Naive thymus-derived CD4-positive, alpha-beta T cell (primary cell): ENCODE results near the gene PLEKHA4. TPM values are rescaled to one million over a fixed set of nuclear protein-coding genes. Genes with fewer than 3 reads are reported as not detected.
"Not testable (repeated sequence)": the region's sequence is repeated elsewhere in the genome, so short reads cannot be mapped to it uniquely, and the experiment has no call there.

Source experiments
- ATAC-seq: fragments of 150-1000 bp; cut with Tn5 transposase; 2 replicates; pipeline ENCODE4 v1.10.0; 2021; ENCODE audit warnings: mild to moderate bottlenecking, moderate library complexity
- CTCF ChIA-PET: fragments of 350-600 bp; sonication (Branson Sonifier 250); formaldehyde crosslinking; loops from one replicate; lab custom pipeline; 2021; ENCODE audit warnings: antibody characterized with exemption; lab: Charles Lee
- POLR2A ChIA-PET: fragments of 350-600 bp; sonication (Branson Sonifier 250); formaldehyde crosslinking; loops from one replicate; lab custom pipeline; 2021; ENCODE audit warnings: antibody characterized with exemption, inconsistent platforms; lab: Charles Lee
- DNase-seq, 9 donors: peaks; one replicate each; pipeline versions ENCODE4 v3.0.0 to v3.0.0-alpha.2; 2020 to 2022; ENCODE audit warnings: mixed read lengths in 1 of 9
- H3K27ac ChIP-seq: one replicate; pipeline ENCODE4 v1.7.0; 2013; ENCODE audit warnings: mild to moderate bottlenecking, low read depth, low read length, moderate library complexity
- H3K27me3 ChIP-seq, 2 donors: one replicate each; pipeline ENCODE4 v1.7.0; 2013; ENCODE audit warnings: low read length in 2 of 2, mild to moderate bottlenecking in 2 of 2, moderate library complexity in 2 of 2; ENCODE audit not compliant: control insufficient read depth in 2 of 2, insufficient read depth in 2 of 2
- H3K36me3 ChIP-seq, 3 experiments: 1 replicate in 2 of 3; 2 replicates in 1 of 3; pipeline ENCODE4 v1.7.0; 2013; ENCODE audit warnings: low read length in 3 of 3, mild to moderate bottlenecking in 3 of 3, moderate library complexity in 1 of 3; ENCODE audit not compliant: insufficient read depth in 3 of 3, control insufficient read depth in 2 of 3
- H3K4me1 ChIP-seq, 2 donors: one replicate each; pipeline ENCODE4 v1.7.0; 2013; ENCODE audit warnings: low read length in 2 of 2, mild to moderate bottlenecking in 2 of 2, moderate library complexity in 1 of 2; ENCODE audit not compliant: control insufficient read depth in 2 of 2, insufficient read depth in 2 of 2
- H3K4me3 ChIP-seq: 2 replicates; pipeline ENCODE4 v1.7.0; 2013; ENCODE audit warnings: mild to moderate bottlenecking, low read length
- H3K9me3 ChIP-seq, 3 experiments: 1 replicate in 2 of 3; 2 replicates in 1 of 3; pipeline ENCODE4 v1.7.0; 2013; ENCODE audit warnings: low read length in 3 of 3; ENCODE audit not compliant: control insufficient read depth in 2 of 3
- H3K27ac Mint-ChIP-seq, 9 donors: one replicate each; pipeline ENCODE4 v1.8.0; 2020 to 2022; ENCODE audit warnings: mixed read lengths in 9 of 9, mild to moderate bottlenecking in 8 of 9, moderate library complexity in 5 of 9, inconsistent platforms in 2 of 9
- H3K27me3 Mint-ChIP-seq, 5 donors: one replicate each; pipeline ENCODE4 v1.8.0; 2021 to 2022; ENCODE audit warnings: mixed read lengths in 5 of 5, mild to moderate bottlenecking in 1 of 5
- H3K36me3 Mint-ChIP-seq, 5 donors: one replicate each; pipeline ENCODE4 v1.8.0; 2020 to 2022; ENCODE audit warnings: mixed read lengths in 5 of 5, mild to moderate bottlenecking in 3 of 5, inconsistent platforms in 1 of 5
- H3K4me1 Mint-ChIP-seq, 7 donors: one replicate each; pipeline ENCODE4 v1.8.0; 2020 to 2022; ENCODE audit warnings: mixed read lengths in 7 of 7, mild to moderate bottlenecking in 3 of 7, inconsistent platforms in 1 of 7
- H3K4me3 Mint-ChIP-seq, 10 donors: one replicate each; pipeline ENCODE4 v1.8.0; 2020 to 2022; ENCODE audit warnings: mild to moderate bottlenecking in 10 of 10, mixed read lengths in 10 of 10, moderate library complexity in 6 of 10, inconsistent platforms in 2 of 10
- H3K9me3 Mint-ChIP-seq, 11 donors: one replicate each; pipeline ENCODE4 v1.8.0; 2020 to 2022; ENCODE audit warnings: mixed read lengths in 11 of 11, mild to moderate bottlenecking in 4 of 11, inconsistent platforms in 1 of 11, moderate library complexity in 1 of 11
- intact Hi-C, 2 donors: fragments of 100-400 bp; cut with micrococcal nuclease; formaldehyde crosslinking; loops; one replicate each; pipeline ENCODE4 v1.15.1; 2023
- polyA plus RNA-seq, 2 donors: library from polyadenylated mRNA; unstranded; fragments of 300-500 nt; fragmentation: Illumina TruSeq; gene quantifications; one replicate each; pipeline ENCODE4 v1.2.3, GENCODE V29; 2021
- total RNA-seq, 6 experiments: library from RNA in 5 of 6; stranded (reverse) in 5 of 6; gene quantifications; 1 replicate in 5 of 6; 2 replicates in 1 of 6; pipeline ENCODE4 v1.2.3 and lab custom pipeline; 2021 to 2026

The PLEKHA4 gene
- total and polyA plus RNA-seq, 7 experiments from 2014 or later, result 2.1 to 7.4 (median 4.0) TPM

DNA sequence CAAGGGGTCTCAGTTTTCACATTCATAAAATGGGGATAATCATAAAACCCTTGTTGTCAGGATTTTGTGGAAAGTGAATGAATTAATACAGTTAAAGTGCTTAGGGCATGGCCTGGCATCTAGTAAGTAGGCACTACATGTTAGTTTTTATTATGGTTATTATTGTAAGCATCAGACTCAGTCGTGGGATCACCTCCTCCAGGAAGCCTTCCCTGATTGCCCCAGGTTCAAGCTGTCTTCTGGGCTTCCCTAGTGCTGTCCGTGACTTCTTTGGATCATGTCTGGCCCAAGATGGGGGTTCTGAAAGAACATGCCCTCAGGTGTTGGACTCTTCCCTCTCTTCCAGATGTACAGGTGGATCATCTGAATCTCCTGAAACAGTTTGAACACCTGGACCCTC lies 42.4 kb upstream of the PLEKHA4 start:
- Mint-ChIP-seq H3K27ac (no peak overlapping the region), H3K36me3 (peaks cover 0 to 52% (median 31%) of the 10 kb centered on the region in 5 donors), H3K4me1 (peaks cover 0 to 7% (median 0%) of the 10 kb centered on the region in 7 donors), H3K4me3 (no peak overlapping the region), H3K9me3 (no peaks in the 10 kb centered on the region), H3K27me3 (no peaks in the 10 kb centered on the region)
- intact Hi-C loops, result no loop called here
- Histone ChIP-seq H3K4me3 (no peak overlapping the region), H3K9me3 (no peaks in the 10 kb centered on the region), H3K4me1 (no peaks in the 10 kb centered on the region), H3K27me3 (no peaks in the 10 kb centered on the region), H3K27ac (no peak overlapping the region), H3K36me3 (peaks cover 5 to 85% (median 28%) of the 10 kb centered on the region in 3 experiments)
- ChIA-PET CTCF (interaction anchor here (0.6 kb wide), 2 partner anchors 10 to 107 kb away, joined by 5 read pairs; no protein-coding TSS in a partner anchor), POLR2A (interaction anchor here (1.0 kb wide), 1 partner anchor 9 kb away, joined by 4 read pairs; no protein-coding TSS in a partner anchor)
- ATAC-seq (no peak), DNase-seq (no peak)

DNA sequence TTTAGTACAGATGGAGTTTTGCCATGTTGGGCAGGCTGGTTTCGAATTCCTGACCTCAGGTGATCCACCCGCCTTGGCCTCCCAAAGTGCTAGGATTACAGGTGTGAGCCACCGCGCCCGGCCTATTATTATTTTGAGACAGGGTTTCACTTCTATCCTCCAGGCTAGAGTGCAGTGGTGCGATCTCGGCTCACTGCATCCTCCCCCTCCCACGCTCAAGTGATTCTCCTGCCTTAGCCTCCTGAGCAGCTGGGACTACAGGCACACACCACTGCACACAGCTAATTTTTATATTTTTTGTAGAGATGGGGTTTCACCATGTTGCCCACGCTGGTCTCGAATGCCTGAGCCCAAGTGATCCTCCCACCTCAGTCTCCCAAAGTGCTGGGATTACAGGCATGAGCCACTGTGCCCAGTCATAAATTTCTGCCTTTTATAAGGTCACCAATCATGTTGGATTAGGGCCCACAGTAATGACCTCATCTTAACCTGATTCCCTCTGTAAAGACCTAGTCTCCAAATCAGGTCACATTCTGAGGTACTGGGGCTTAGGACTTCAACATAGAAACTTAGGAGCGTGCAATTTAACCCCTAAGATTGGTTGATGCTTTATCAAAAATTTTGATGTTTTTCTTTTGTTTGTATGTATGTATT lies 41.1 kb upstream of the PLEKHA4 start:
- H3K27me3 Mint-ChIP-seq, result not testable (repeated sequence)
- H3K36me3 ChIP-seq, result peaks cover 9 to 91% (median 30%) of the 10 kb centered on the region in 3 experiments

DNA sequence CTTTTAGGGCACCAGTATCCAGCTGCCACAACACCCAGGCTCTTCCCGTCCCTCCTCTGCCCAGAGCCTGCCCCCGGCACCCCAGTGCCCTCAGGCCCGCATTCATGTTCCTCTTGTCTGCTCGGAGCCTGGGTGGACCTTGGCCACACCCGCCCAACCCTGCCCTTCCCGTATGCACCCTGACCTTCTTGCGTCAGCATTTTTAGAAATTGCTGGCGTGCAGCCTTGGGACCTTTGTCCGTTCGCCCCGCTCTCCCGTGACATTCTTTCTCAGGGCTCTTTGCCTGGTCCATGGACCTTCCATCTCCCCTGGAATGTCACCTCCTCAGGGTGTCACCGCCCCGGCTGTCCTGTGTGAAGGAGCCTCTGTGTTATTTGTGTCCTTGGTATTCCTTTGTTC lies 39.3 kb upstream of the PLEKHA4 start:
- peaks cover 0 to 48% (median 22%) of the 10 kb centered on the region in 5 donors for H3K36me3 Mint-ChIP-seq
- no peaks in the 10 kb centered on the region for H3K27me3 Mint-ChIP-seq
- H3K9me3 ChIP-seq, result no peaks in the 10 kb centered on the region
- POLR2A ChIA-PET, result no interaction called here
- H3K4me1 Mint-ChIP-seq, result peaks cover 0 to 9% (median 1%) of the 10 kb centered on the region in 7 donors
- no peak overlapping the region for H3K4me3 Mint-ChIP-seq
- no peaks in the 10 kb centered on the region for H3K27me3 ChIP-seq
- no peaks in the 10 kb centered on the region for H3K9me3 Mint-ChIP-seq
- no peak overlapping the region for H3K27ac Mint-ChIP-seq
- peak; percentile 40 for ATAC-seq
- intact Hi-C loops, result no loop called here
- H3K4me3 ChIP-seq, result no peak overlapping the region
- CTCF ChIA-PET, result no interaction called here
- no peak for DNase-seq
- no peak overlapping the region for H3K27ac ChIP-seq
- H3K36me3 ChIP-seq, result peaks cover 9 to 81% (median 22%) of the 10 kb centered on the region in 3 experiments
- H3K4me1 ChIP-seq, result no peaks in the 10 kb centered on the region

More for the DNA sequence above, 41.1 kb upstream of the PLEKHA4 start:
- DNase-seq, H3K4me1 ChIP-seq, CTCF ChIA-PET, H3K4me3 ChIP-seq, H3K27ac ChIP-seq, H3K27ac Mint-ChIP-seq, H3K4me3 Mint-ChIP-seq, intact Hi-C loops, H3K9me3 Mint-ChIP-seq, H3K9me3 ChIP-seq, ATAC-seq, H3K27me3 ChIP-seq, H3K4me1 Mint-ChIP-seq: not testable (repeated sequence)
- H3K36me3 Mint-ChIP-seq, result peaks cover 0 to 60% (median 33%) of the 10 kb centered on the region in 5 donors
- POLR2A ChIA-PET, result interaction anchor here (0.6 kb wide), 1 partner anchor 49 kb away, joined by 3 read pairs; no protein-coding TSS in a partner anchor

DNA sequence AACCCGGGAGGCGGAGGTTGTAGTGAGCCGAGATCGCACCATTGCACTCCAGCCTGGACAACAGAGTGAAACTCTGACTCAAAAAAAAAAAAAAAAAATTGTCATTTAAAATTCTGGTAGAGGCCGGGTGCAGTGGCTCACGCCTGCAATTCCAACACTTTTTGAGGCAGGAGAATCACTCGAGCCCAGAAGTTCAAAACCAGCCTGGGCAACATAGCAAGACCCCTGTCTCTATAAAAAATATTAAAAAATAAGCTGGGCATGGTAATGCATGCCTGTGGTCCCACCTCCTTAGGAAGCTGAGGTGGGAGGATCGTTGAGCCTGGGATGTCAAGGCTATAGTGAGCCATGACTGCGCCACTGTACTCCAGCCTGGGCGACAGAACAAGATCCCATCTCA lies 37.9 kb upstream of the PLEKHA4 start:
- Histone ChIP-seq H3K36me3 (peaks cover 9 to 71% (median 14%) of the 10 kb centered on the region in 3 experiments), H3K4me3 (no peak overlapping the region), H3K9me3 (no peaks in the 10 kb centered on the region), H3K4me1 (peaks cover 5% of the 10 kb centered on the region in 2 donors), H3K27me3 (no peaks in the 10 kb centered on the region), H3K27ac (no peak overlapping the region)
- Mint-ChIP-seq H3K9me3 (no peaks in the 10 kb centered on the region), H3K36me3 (peaks cover 0 to 46% (median 21%) of the 10 kb centered on the region in 5 donors), H3K4me3 (no peak overlapping the region), H3K27ac (no peak overlapping the region), H3K27me3 (no peaks in the 10 kb centered on the region), H3K4me1 (peaks cover under 1 to 20% (median 12%) of the 10 kb centered on the region in 7 donors)
- CTCF ChIA-PET, result no interaction called here
- POLR2A ChIA-PET, result interaction anchor here (0.8 to 1.3 kb wide), 2 partner anchors 10 to 576 kb away, joined by 3 read pairs; no protein-coding TSS in a partner anchor
- ATAC-seq (no peak), DNase-seq (no peak)
- intact Hi-C loops, result no loop called here

DNA sequence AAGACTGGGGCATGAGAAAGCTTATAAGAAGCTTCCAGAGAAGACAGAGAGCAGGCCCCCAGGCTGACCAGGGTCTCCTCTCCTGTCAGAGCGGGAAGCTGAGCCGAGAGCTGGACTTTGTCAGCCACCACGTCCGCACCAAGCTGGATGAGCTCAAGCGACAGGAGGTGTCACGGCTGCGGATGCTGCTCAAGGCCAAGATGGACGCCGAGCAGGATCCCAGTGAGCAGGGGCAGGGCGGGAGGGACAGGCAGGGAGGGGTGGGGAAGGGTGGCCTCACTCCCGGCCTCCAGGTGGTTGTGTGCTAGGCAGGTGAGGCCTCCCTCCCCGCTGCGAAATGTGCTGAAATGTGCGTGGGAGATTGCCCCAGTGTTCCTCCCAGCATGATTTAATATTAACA lies 37.2 kb upstream of the PLEKHA4 start:
- CTCF ChIA-PET, result no interaction called here
- H3K4me1 Mint-ChIP-seq, result peaks cover 7 to 23% (median 18%) of the 10 kb centered on the region in 7 donors
- Histone ChIP-seq H3K36me3 (peaks cover 5 to 64% (median 8%) of the 10 kb centered on the region in 3 experiments), H3K27ac (no peak overlapping the region), H3K4me3 (no peak overlapping the region), H3K9me3 (no peaks in the 10 kb centered on the region), H3K27me3 (no peaks in the 10 kb centered on the region), H3K4me1 (peaks cover 8 to 11% of the 10 kb centered on the region in 2 donors)
- intact Hi-C loops, result no loop called here
- no peaks in the 10 kb centered on the region for H3K27me3 Mint-ChIP-seq
- H3K36me3 Mint-ChIP-seq, result peaks cover 0 to 44% (median 21%) of the 10 kb centered on the region in 5 donors
- H3K4me3 Mint-ChIP-seq, result no peak overlapping the region
- DNase-seq (no peak), ATAC-seq (no peak)
- H3K27ac Mint-ChIP-seq, result no peak overlapping the region
- POLR2A ChIA-PET, result interaction anchor here (0.5 kb wide), 1 partner anchor 26 kb away, joined by 3 read pairs; no protein-coding TSS in a partner anchor
- no peaks in the 10 kb centered on the region for H3K9me3 Mint-ChIP-seq

- CTCF ChIA-PET, ATAC-seq, DNase-seq, H3K27me3 Mint-ChIP-seq, H3K4me3 ChIP-seq, H3K27me3 ChIP-seq, POLR2A ChIA-PET, H3K9me3 ChIP-seq, H3K9me3 Mint-ChIP-seq, H3K27ac ChIP-seq: not testable (repeated sequence)
- H3K4me3 Mint-ChIP-seq, result peak overlapping the region in 1 of 10 donors; percentile 7
- peaks cover 4 to 52% (median 8%) of the 10 kb centered on the region in 3 experiments for H3K36me3 ChIP-seq
- intact Hi-C loops, result loop anchor here in 1 of 2 donors (5.0 kb wide), 1 partner anchor 66 kb away; the partner anchor contains the start of gene HSD17B14
- peak overlapping the region in 1 of 9 donors; percentile 32 for H3K27ac Mint-ChIP-seq
- H3K36me3 Mint-ChIP-seq, result peaks cover 0 to 40% (median 17%) of the 10 kb centered on the region in 5 donors
- H3K4me1 Mint-ChIP-seq, result peaks cover 14 to 31% (median 27%) of the 10 kb centered on the region in 7 donors
- peaks cover 11 to 12% of the 10 kb centered on the region in 2 donors for H3K4me1 ChIP-seq
Measured at GRCh38 chr19:48903788-48904187, 35.4 kb upstream of the PLEKHA4 start.
